ENCODE data around the gene TEKT4.

DNA sequence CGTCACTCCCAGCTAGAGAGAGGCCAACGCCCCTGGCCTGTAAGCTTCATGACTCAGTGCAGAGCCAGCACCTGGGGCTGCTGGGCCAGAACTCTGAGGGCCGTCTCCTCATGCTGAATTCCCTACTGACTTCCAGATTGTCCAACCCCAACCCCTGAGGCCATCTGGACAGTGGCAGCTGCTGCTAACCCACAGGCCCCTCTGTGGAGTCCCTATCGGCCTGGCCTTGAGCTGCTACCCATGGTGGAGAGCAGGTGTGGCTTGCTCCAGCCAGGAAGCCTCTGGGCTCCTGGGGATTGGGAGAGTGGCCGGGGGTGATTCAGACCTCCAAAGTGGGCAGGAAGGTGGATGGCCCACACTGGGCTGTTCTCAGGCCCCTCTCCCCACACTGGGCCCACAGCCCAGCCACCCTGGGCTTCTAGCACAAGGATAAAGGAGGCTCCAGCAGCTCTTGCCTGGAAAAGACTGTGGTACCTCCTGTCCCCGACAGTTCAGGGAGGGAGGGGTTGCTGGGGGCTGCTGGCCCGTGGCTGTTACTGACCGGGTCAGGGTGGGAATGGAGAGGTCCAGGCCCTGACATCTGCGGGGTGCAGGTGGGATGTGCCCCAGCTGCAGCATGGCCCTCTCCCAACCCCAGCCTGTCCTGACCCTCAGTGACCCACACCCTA is 8.2 kb downstream of the TEKT4 start:
- no peak for TF ChIP-seq CTCF (IDR thresholded peaks at IDR 0.05)
- no peak for TF ChIP-seq POLR2A (IDR thresholded peaks at IDR 0.05)

Data from breast epithelium (tissue), 3 donors.